ENCODE results near the gene IGSF6.
"Not testable (repeated sequence)": the region's sequence is repeated elsewhere in the genome, so short reads cannot be mapped to it uniquely, and the experiment has no call there.

IGSF6 gene

DNA sequence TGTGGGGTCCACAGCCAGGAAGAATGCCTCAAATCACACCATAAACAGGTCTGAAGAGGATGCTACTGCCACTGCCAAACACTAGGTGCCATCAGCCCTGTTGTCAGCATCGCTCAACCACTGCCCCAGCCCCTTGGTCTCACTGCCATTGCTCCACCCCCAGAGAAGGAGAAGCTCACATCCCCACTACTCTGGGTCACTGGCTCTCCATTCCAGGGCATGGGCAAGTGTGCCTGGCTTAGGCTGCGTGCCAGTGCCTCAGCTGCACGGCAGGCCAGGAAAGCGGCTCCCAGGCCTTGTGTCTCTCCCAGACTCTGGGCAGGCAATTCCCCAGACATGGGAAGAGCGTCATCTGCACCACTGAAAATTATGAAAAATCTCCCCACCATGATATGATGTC is 1.2 kb upstream of the IGSF6 start:
- no peaks in the 10 kb centered on the region for H3K9me3 ChIP-seq (ENCODE audit: control insufficient read depth, insufficient read depth, low read depth, low read length)
- H3K36me3 ChIP-seq (ENCODE audit: control insufficient read depth, insufficient read depth, low read length), result peaks cover 4% of the 10 kb centered on the region
- H3K9ac ChIP-seq (ENCODE audit: low read length), result no peak overlapping the region
- no peaks in the 10 kb centered on the region for H3K4me1 ChIP-seq (ENCODE audit: control insufficient read depth, insufficient read depth, low read length)
- no peaks in the 10 kb centered on the region for H3K27me3 ChIP-seq (ENCODE audit: control insufficient read depth, insufficient read depth, low read length)
- no peak overlapping the region for H3K27ac ChIP-seq (ENCODE audit: low read depth, low read length)
- H3K4me3 ChIP-seq (ENCODE audit: low read depth, low read length), result no peak overlapping the region

DNA sequence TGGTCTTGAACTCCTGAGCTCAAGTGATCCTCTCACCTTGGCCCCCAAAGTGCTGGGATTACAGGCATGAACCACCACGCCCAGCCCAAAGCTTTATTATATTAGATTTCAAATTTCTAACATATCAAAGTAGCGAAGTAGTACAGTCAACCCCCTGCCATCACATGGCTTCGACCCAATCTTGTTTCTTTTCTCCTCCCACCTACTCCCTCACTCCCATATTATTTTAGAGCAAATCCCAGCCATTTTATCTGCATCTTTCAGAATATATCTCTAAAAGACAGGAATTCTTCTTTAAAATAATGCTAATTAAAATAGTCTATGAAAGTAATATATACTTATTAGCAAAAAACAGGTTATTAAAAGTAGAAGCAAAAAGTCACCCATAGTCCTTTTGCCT is 893 bp downstream of the IGSF6 start:
- Histone ChIP-seq H3K4me3 (ENCODE audit: low read depth, low read length) (no peak overlapping the region), H3K36me3 (ENCODE audit: control insufficient read depth, insufficient read depth, low read length) (peaks cover 4% of the 10 kb centered on the region), H3K9me3 (ENCODE audit: control insufficient read depth, insufficient read depth, low read depth, low read length) (no peaks in the 10 kb centered on the region), H3K27me3 (ENCODE audit: control insufficient read depth, insufficient read depth, low read length) (no peaks in the 10 kb centered on the region), H3K27ac (ENCODE audit: low read depth, low read length) (no peak overlapping the region), H3K4me1 (ENCODE audit: control insufficient read depth, insufficient read depth, low read length) (no peaks in the 10 kb centered on the region), H3K9ac (ENCODE audit: low read length) (no peak overlapping the region)

DNA sequence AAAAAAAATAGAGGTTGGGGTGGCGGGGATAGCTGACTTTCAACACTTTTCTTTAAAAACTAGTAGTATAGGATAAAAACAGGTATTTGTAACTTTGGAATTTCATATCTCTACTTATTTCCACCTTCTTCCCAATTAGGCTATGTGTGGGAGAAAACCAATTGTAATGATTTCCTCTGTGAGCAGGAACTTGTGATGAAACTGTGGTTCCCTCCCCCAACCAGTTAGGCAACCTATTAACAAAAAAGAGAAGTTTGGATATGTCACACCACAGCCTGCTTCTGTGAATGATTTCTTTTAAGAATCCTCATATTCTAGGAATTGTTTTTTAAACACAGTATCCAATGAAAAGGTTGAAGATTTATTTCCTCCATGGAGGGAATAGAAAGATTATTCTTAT is 1.9 kb downstream of the IGSF6 start:
- Histone ChIP-seq H3K4me1 (ENCODE audit: control insufficient read depth, insufficient read depth, low read length) (no peaks in the 10 kb centered on the region), H3K27me3 (ENCODE audit: control insufficient read depth, insufficient read depth, low read length) (no peaks in the 10 kb centered on the region), H3K36me3 (ENCODE audit: control insufficient read depth, insufficient read depth, low read length) (peaks cover 4% of the 10 kb centered on the region), H3K9ac (ENCODE audit: low read length) (no peak overlapping the region), H3K27ac (ENCODE audit: low read depth, low read length) (no peak overlapping the region), H3K9me3 (ENCODE audit: control insufficient read depth, insufficient read depth, low read depth, low read length) (no peaks in the 10 kb centered on the region), H3K4me3 (ENCODE audit: low read depth, low read length) (no peak overlapping the region)

DNA sequence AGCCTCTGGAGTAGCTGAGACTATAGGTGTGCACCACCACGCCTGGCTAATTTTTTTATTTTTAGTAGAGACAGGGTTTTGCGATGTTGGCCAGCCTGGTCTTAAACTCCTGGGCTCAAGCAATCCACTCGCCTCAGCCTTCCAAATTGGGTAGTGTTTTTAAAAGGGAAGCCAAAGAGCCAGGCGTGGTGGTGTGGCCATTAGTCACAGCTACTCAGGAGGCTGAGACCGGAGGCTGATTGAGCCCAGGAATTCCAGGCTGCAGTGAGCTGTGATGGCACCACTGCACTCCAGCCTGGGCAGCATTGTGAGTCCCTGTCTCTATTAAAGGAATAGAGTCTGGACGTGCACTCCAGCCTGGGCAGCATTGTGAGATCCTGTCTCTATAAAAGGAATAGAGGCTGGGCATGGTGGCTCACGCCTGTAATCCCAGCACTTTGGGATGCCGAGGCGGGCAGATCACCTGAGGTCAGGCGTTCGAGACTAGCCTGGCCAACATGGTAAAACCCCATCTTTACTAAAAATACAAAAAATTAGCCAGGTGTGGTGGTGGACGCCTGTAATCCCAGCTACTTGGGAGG is 2.5 kb downstream of the IGSF6 start:
- H3K36me3 ChIP-seq (ENCODE audit: control insufficient read depth, insufficient read depth, low read length); H3K27ac ChIP-seq (ENCODE audit: low read depth, low read length); H3K4me3 ChIP-seq (ENCODE audit: low read depth, low read length); H3K27me3 ChIP-seq (ENCODE audit: control insufficient read depth, insufficient read depth, low read length); H3K9me3 ChIP-seq (ENCODE audit: control insufficient read depth, insufficient read depth, low read depth, low read length); H3K9ac ChIP-seq (ENCODE audit: low read length); H3K4me1 ChIP-seq (ENCODE audit: control insufficient read depth, insufficient read depth, low read length): not testable (repeated sequence)

DNA sequence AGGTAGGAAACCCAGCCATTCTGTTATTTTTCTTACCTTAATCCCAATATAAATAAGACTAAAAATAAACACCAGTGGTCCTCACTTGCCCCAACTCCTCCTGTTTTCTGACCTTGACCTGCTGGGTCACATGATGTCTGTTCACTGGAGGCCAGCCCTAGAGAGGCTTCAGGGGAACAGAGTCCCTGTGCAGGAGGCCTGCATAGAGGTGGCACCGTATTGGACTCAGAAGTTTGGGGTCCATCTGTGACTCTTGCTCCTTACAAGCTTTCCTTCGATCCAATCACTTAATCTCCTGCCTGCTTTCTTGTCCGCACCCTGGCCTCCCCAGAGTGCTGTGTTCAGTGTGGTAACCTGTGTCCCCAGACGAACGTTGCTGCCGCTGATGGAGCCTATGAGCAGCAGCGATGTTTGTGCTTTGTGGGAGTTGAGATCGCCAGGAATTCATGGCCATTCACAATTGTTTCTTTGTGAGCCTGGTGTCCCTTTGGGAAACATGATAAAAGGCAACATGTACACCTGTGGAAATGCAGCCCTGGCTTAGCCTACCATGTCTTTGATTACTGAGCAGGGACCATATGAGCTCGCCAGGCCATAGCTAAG is 4.7 kb downstream of the IGSF6 start:
- H3K4me1 ChIP-seq (ENCODE audit: control insufficient read depth, insufficient read depth, low read length), result no peaks in the 10 kb centered on the region
- H3K27ac ChIP-seq (ENCODE audit: low read depth, low read length), result no peak overlapping the region
- H3K4me3 ChIP-seq (ENCODE audit: low read depth, low read length), result no peak overlapping the region
- no peaks in the 10 kb centered on the region for H3K27me3 ChIP-seq (ENCODE audit: control insufficient read depth, insufficient read depth, low read length)
- H3K9me3 ChIP-seq (ENCODE audit: control insufficient read depth, insufficient read depth, low read depth, low read length), result no peaks in the 10 kb centered on the region
- no peaks in the 10 kb centered on the region for H3K36me3 ChIP-seq (ENCODE audit: control insufficient read depth, insufficient read depth, low read length)
- H3K9ac ChIP-seq (ENCODE audit: low read length), result no peak overlapping the region

DNA sequence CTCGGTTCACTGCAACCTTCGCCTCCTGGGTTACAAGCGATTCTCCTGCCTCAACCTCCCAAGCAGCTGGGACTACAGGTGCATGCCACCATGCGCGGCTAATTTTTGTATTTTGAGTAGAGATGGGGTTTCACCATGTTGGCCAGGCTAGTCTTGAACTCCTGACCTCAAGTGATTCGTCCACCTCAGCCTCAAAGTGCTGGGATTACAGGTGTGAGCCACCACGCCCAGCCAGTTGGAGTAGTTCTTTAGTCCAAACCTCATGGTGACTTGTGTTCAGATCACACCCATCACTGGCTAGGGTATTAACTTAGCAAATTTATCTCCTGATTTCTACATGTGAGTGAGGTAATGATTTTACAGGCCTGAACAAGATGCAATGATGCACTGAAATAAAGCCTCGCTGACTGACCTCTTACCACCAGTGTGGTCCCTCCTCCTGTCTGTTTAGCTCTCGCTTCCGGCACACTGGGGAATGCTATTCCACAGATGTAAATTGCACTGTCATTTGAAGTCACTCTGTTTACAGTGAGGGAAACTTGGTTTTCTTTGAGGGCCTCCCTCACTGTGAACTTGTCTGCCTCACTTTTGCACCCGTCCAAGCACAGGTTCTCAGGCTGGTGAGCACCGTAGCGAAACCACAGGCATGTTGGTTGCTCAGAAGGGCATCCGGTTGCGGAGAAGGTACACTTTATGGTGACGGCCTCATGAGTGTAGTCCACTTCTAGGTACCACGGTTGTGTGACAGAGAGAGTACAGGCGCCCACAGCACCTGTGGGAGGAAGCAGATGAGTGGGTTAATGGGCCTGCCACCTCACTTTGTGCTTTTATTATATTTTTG is 5.5 kb downstream of the IGSF6 start:
- no peaks in the 10 kb centered on the region for H3K27me3 ChIP-seq (ENCODE audit: control insufficient read depth, insufficient read depth, low read length)
- no peak overlapping the region for H3K9ac ChIP-seq (ENCODE audit: low read length)
- no peaks in the 10 kb centered on the region for H3K36me3 ChIP-seq (ENCODE audit: control insufficient read depth, insufficient read depth, low read length)
- H3K9me3 ChIP-seq (ENCODE audit: control insufficient read depth, insufficient read depth, low read depth, low read length), result no peaks in the 10 kb centered on the region
- H3K27ac ChIP-seq (ENCODE audit: low read depth, low read length), result no peak overlapping the region
- no peak overlapping the region for H3K4me3 ChIP-seq (ENCODE audit: low read depth, low read length)
- H3K4me1 ChIP-seq (ENCODE audit: control insufficient read depth, insufficient read depth, low read length), result no peaks in the 10 kb centered on the region

DNA sequence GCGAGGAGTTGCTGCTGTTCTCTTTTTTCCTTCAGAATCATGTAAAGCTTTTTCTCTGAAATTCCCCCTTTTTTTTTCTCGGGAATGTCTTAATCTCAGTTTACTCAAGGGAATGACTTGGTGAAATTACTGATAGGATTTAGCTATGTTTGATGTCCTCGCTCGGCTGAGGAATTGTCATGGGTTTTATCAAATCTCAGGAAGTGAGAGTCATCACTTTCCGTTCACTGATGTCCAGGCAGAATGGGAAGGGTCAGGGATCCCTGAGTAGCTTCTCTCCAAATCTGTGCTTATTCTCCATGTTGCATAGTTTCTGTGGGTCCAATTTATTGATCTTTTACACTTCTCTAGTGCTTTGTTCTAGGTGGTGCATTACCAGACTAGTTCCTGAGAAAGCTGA is 6.3 kb downstream of the IGSF6 start:
- H3K36me3 ChIP-seq (ENCODE audit: control insufficient read depth, insufficient read depth, low read length), result no peaks in the 10 kb centered on the region
- no peak overlapping the region for H3K9ac ChIP-seq (ENCODE audit: low read length)
- no peaks in the 10 kb centered on the region for H3K4me1 ChIP-seq (ENCODE audit: control insufficient read depth, insufficient read depth, low read length)
- H3K27me3 ChIP-seq (ENCODE audit: control insufficient read depth, insufficient read depth, low read length), result no peaks in the 10 kb centered on the region
- H3K9me3 ChIP-seq (ENCODE audit: control insufficient read depth, insufficient read depth, low read depth, low read length), result no peaks in the 10 kb centered on the region
- no peak overlapping the region for H3K4me3 ChIP-seq (ENCODE audit: low read depth, low read length)
- H3K27ac ChIP-seq (ENCODE audit: low read depth, low read length), result no peak overlapping the region

DNA sequence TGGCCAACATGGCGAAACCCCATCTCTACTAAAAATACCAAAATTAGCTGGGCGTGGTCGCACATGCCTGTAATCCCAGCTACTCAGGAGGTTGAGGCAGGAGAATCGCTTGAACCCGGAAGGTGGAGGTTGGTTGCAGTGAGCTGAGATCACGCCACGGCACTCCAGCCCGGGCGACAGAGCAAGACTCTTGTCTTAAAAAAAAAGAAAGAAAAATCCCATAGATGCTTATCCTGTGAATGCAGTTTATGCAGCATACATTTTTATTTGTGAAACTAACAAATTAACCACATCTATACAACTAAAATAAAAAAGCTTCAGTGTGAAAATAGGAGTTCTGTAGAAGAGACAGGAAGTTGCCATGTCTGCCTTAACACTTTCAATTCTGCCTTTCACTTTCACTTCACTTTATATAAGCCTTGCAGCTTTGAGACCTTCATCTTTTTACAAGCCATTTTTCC is 7.1 kb downstream of the IGSF6 start:
- Histone ChIP-seq H3K9me3 (ENCODE audit: control insufficient read depth, insufficient read depth, low read depth, low read length) (no peaks in the 10 kb centered on the region), H3K9ac (ENCODE audit: low read length) (no peak overlapping the region), H3K27ac (ENCODE audit: low read depth, low read length) (no peak overlapping the region), H3K36me3 (ENCODE audit: control insufficient read depth, insufficient read depth, low read length) (no peaks in the 10 kb centered on the region), H3K27me3 (ENCODE audit: control insufficient read depth, insufficient read depth, low read length) (no peaks in the 10 kb centered on the region), H3K4me3 (ENCODE audit: low read depth, low read length) (no peak overlapping the region), H3K4me1 (ENCODE audit: control insufficient read depth, insufficient read depth, low read length) (no peaks in the 10 kb centered on the region)

DNA sequence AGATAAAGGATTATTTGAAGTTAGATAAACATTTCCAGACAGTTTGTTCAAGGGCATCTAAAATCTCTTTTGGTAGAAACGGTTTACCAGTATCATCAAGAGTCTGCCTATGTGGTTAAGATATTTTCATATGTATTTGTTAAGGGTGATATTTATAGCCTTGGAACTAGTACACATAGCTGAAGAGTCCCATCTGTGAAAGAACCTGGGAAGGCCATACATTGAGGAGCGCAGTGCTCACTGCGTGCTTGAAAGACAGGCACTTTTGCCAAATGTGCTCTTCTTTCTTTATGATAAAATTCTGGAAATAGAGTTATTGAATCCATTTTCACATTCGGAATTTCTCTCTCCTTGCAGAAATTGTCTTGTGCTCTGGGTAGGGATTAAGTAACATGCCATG is 7.7 kb downstream of the IGSF6 start:
- Histone ChIP-seq H3K27ac (ENCODE audit: low read depth, low read length) (no peak overlapping the region), H3K9me3 (ENCODE audit: control insufficient read depth, insufficient read depth, low read depth, low read length) (no peaks in the 10 kb centered on the region), H3K27me3 (ENCODE audit: control insufficient read depth, insufficient read depth, low read length) (no peaks in the 10 kb centered on the region), H3K4me1 (ENCODE audit: control insufficient read depth, insufficient read depth, low read length) (no peaks in the 10 kb centered on the region), H3K4me3 (ENCODE audit: low read depth, low read length) (no peak overlapping the region), H3K9ac (ENCODE audit: low read length) (no peak overlapping the region), H3K36me3 (ENCODE audit: control insufficient read depth, insufficient read depth, low read length) (no peaks in the 10 kb centered on the region)

DNA sequence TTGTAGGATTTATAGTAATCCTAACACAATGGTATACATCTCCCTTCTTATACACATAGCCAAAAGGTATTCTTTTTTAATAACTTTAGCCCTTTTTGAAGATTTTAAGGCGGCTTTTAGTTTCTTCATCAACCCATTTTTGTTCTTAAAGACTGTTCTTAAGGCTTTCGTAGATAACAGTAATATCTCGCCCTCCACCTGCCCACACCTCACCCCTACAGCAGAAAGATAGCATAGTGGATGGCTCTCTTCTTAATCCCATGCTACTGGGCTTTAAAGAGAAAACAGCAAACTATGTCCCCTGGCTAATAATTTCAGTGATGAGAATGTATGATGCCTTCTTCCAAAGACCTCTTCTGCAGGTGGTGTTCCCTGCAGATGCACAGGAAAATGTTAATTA is 8.6 kb downstream of the IGSF6 start:
- Histone ChIP-seq H3K9ac (ENCODE audit: low read length) (no peak overlapping the region), H3K4me3 (ENCODE audit: low read depth, low read length) (no peak overlapping the region), H3K27ac (ENCODE audit: low read depth, low read length) (no peak overlapping the region), H3K27me3 (ENCODE audit: control insufficient read depth, insufficient read depth, low read length) (no peaks in the 10 kb centered on the region), H3K36me3 (ENCODE audit: control insufficient read depth, insufficient read depth, low read length) (no peaks in the 10 kb centered on the region), H3K9me3 (ENCODE audit: control insufficient read depth, insufficient read depth, low read depth, low read length) (no peaks in the 10 kb centered on the region), H3K4me1 (ENCODE audit: control insufficient read depth, insufficient read depth, low read length) (no peaks in the 10 kb centered on the region)

DNA sequence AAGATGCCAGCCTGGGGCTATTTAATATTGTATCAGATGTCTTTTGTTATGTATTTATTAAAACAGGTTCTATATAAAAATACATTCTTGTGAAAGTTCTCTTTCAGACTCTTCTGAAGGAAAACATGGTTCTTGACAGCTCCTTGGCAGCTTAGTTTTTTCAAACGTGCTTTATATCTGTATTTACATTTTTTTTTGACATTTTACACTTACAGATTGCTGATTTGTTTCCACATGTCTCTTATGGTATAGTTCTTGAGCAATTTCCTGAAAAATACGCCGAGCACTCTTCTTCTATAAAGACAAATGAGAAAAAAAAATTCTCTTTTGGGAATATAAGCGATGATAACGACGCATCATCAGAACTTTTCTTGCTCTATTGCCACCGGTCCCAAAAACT is 9.5 kb downstream of the IGSF6 start:
- no peaks in the 10 kb centered on the region for H3K36me3 ChIP-seq (ENCODE audit: control insufficient read depth, insufficient read depth, low read length)
- H3K4me1 ChIP-seq (ENCODE audit: control insufficient read depth, insufficient read depth, low read length), result no peaks in the 10 kb centered on the region
- H3K4me3 ChIP-seq (ENCODE audit: low read depth, low read length), result no peak overlapping the region
- no peaks in the 10 kb centered on the region for H3K27me3 ChIP-seq (ENCODE audit: control insufficient read depth, insufficient read depth, low read length)
- H3K27ac ChIP-seq (ENCODE audit: low read depth, low read length), result no peak overlapping the region
- no peak overlapping the region for H3K9ac ChIP-seq (ENCODE audit: low read length)
- H3K9me3 ChIP-seq (ENCODE audit: control insufficient read depth, insufficient read depth, low read depth, low read length), result no peaks in the 10 kb centered on the region
